ENCODE measurements around the gene BUD23. TPM values are rescaled to one million over a fixed set of nuclear protein-coding genes. Genes with fewer than 3 reads are reported as not detected.

Gene BUD23
- total and polyA plus RNA-seq, 9 of the 15 experiments (the other 6 are each of a cell fraction or from before 2014, with no cell fraction given) = 79.5 to 270 (median 150) TPM

DNA sequence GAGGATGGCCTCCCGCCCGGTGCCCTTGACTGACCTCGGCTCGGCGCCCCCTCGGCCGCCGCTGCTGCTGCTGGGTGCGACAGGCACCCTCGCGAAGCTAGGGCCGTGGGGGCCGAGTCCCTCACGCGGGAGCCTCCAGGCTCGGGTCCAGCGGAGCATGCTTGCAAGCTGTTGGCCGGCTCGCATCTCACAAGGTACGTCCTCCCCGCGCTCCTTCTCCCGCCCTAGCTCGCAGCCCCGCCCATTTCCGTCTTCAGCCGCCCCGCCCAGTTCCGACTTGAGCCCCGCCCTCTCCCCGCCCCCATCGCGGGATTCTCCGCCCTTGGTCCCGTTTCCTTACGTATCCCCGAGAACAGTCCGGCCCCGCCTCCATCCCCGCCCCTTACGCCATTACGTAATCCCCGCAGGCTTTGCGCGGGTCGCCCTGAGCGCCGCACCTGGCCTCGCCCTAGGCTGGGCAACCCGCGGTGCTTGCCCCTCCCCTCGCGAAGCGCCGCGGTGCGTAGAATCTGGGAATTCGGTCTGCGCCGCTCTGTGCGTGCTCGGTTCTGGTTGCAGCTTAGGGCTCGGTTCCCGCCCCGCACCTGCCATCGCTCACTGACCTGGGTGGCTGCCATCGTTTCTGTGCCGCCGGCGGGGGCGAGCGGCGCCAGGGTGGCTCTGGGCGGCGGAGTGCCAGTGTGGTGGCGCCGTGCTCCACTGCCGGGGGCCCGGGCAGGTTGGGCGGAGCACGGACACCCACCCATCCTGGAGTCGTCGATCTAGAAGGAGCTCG is 55.4 kb downstream of the BUD23 start, which contains the start of gene ABHD11 (continued):
- TF ChIP-seq ZBTB12 (CRISPR knock-in tag; IDR thresholded peaks at IDR 0.05) (no peak), CLOCK (CRISPR knock-in tag; IDR thresholded peaks at IDR 0.05; ENCODE audit: borderline replicate concordance) (no peak), CREB1 (IDR thresholded peaks at IDR 0.05) (peak; percentile 76), CREB1 (CRISPR knock-in tag; IDR thresholded peaks at IDR 0.05) (peak; percentile 76), MGA (IDR thresholded peaks at IDR 0.05) (peak; percentile 93), SMAD4 (CRISPR knock-in tag; conservative IDR thresholded peaks at IDR 0.05) (peak; percentile 81), KLF6 (CRISPR knock-in tag; IDR thresholded peaks at IDR 0.05; ENCODE audit: borderline replicate concordance) (peak; percentile 47; the same call in 1 of the 2 replicates), PRMT5 (CRISPR knock-in tag; IDR thresholded peaks at IDR 0.05) (no peak), TFAM (CRISPR knock-in tag; conservative IDR thresholded peaks at IDR 0.05) (no peak), ZNF24 (IDR thresholded peaks at IDR 0.05) (peak; percentile 71)
- TF ChIP-seq, protein P1, sequence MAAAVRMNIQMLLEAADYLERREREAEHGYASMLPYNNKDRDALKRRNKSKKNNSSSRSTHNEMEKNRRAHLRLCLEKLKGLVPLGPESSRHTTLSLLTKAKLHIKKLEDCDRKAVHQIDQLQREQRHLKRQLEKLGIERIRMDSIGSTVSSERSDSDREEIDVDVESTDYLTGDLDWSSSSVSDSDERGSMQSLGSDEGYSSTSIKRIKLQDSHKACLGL (CRISPR knock-in tag; IDR thresholded peaks at IDR 0.05; ENCODE audit: borderline replicate concordance, poor library complexity, severe bottlenecking) = no peak
